ENCODE data around the gene OPN5.

OPN5 gene

GRCh38 chr6:47834196-47834595 lies 52.4 kb downstream of the OPN5 start:
- no peak for TF ChIP-seq CTCF (IDR thresholded peaks at IDR 0.05; ENCODE audit: low read depth, low read length)
- DNase-seq (ENCODE audit: extremely low read depth, low read depth): no peak

GRCh38 chr6:47836046-47836445 lies 54.2 kb downstream of the OPN5 start:
- no peak for TF ChIP-seq CTCF (IDR thresholded peaks at IDR 0.05; ENCODE audit: low read depth, low read length)
- DNase-seq (ENCODE audit: extremely low read depth, low read depth): no peak

GRCh38 chr6:47836639-47837038 lies 54.8 kb downstream of the OPN5 start:
- no peak for DNase-seq (ENCODE audit: extremely low read depth, low read depth)
- no peak for TF ChIP-seq CTCF (IDR thresholded peaks at IDR 0.05; ENCODE audit: low read depth, low read length)

GRCh38 chr6:47839645-47840044 lies 57.8 kb downstream of the OPN5 start:
- TF ChIP-seq CTCF (IDR thresholded peaks at IDR 0.05; ENCODE audit: low read depth, low read length): no peak
- DNase-seq (ENCODE audit: extremely low read depth, low read depth): no peak

GRCh38 chr6:47844881-47845280 lies 63.0 kb downstream of the OPN5 start:
- DNase-seq (ENCODE audit: extremely low read depth, low read depth): no peak
- no peak for TF ChIP-seq CTCF (IDR thresholded peaks at IDR 0.05; ENCODE audit: low read depth, low read length)

GRCh38 chr6:47846752-47847151 lies 64.9 kb downstream of the OPN5 start:
- DNase-seq (ENCODE audit: extremely low read depth, low read depth): no peak
- TF ChIP-seq CTCF (IDR thresholded peaks at IDR 0.05; ENCODE audit: low read depth, low read length): no peak

- no peak for TF ChIP-seq CTCF (IDR thresholded peaks at IDR 0.05; ENCODE audit: low read depth, low read length)
- DNase-seq (ENCODE audit: extremely low read depth, low read depth): no peak
Measured at GRCh38 chr6:47851091-47851490, 69.3 kb downstream of the OPN5 start.
